ENCODE data around the gene ESAM. TPM values are rescaled to one million over a fixed set of nuclear protein-coding genes. Genes with fewer than 3 reads are reported as not detected.

ESAM gene
- total RNA-seq, 1 experiment from 2014 or later = 0.92 TPM

DNA sequence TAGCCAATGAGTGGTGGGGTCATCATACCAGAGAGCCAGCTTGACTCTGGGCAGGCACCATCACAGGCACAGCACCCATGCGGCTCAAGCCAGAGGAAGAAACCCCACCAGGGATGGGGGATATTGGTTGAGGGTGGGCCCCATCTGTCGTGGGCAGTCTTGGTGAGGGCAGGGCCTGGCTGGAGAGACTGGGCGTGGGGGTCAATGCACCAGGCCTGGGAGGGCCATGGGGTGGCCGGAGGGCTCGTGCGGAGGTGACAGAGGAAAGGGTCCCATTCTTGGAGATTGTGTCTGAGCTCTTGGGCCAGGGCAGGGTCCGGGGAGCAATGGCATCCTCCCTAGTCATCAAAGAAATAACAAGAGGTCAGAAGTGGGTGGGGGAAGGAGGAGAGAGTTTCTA lies 8.5 kb downstream of the ESAM start:
- Histone ChIP-seq H3K79me2 (ENCODE audit: insufficient read depth, low read length) (no peaks in the 10 kb centered on the region), H4K8ac (replicated peaks; ENCODE audit: insufficient read length, low read depth, low read length) (no peak overlapping the region), H3K4me2 (ENCODE audit: insufficient read depth, insufficient read length, low read length) (no peak overlapping the region), H3K18ac (ENCODE audit: insufficient read length, low read depth, low read length) (no peak overlapping the region), H3K27me3 (ENCODE audit: insufficient read depth, low read length) (peaks cover 90% of the 10 kb centered on the region), H2AFZ (ENCODE audit: low read length) (no peak overlapping the region), H3K4ac (ENCODE audit: low read depth, low read length) (no peak overlapping the region), H4K91ac (ENCODE audit: insufficient read length, low read depth, low read length) (no peak overlapping the region), H3K14ac (ENCODE audit: insufficient read depth, low read length) (no peak overlapping the region), H4K20me1 (ENCODE audit: control insufficient read depth, insufficient read depth, insufficient read length) (no peaks in the 10 kb centered on the region), H2BK15ac (ENCODE audit: low read depth, low read length) (no peak overlapping the region), H2BK120ac (ENCODE audit: low read depth, low read length, poor library complexity, severe bottlenecking) (no peak overlapping the region), H3T11ph (ENCODE audit: low read length) (no peak overlapping the region), H2BK20ac (ENCODE audit: low read depth, low read length, poor library complexity, severe bottlenecking) (no peak overlapping the region), H3K4me1 (ENCODE audit: insufficient read depth, low read length) (peaks cover 3% of the 10 kb centered on the region; the same call in 1 of the 2 replicates), H3K9ac (ENCODE audit: extremely low read depth, insufficient read length, low read length) (no peak overlapping the region), H3K27ac (ENCODE audit: insufficient read length, low read depth, low read length) (no peak overlapping the region), H3K23ac (ENCODE audit: insufficient read length, low read depth, low read length) (no peak overlapping the region), H3K56ac (ENCODE audit: insufficient read length, low read depth, low read length) (no peak overlapping the region), H2BK12ac (ENCODE audit: insufficient read length, low read depth, low read length) (no peak overlapping the region), H2BK5ac (ENCODE audit: insufficient read length, low read length) (no peak overlapping the region), H3K79me1 (ENCODE audit: insufficient read depth, low read depth, low read length, poor library complexity, severe bottlenecking) (no peaks in the 10 kb centered on the region), H2AK5ac (ENCODE audit: insufficient read length, low read length) (no peak overlapping the region), H4K5ac (ENCODE audit: insufficient read length, low read depth, low read length) (no peak overlapping the region), H3K9me3 (ENCODE audit: control insufficient read depth, low read depth, low read length) (no peaks in the 10 kb centered on the region), H3K23me2 (ENCODE audit: insufficient read length, low read depth, low read length, poor library complexity, severe bottlenecking) (peaks cover 5% of the 10 kb centered on the region)
- no peaks in the 10 kb centered on the region; a peak in 2 of 7 replicates for H3K36me3 Mint-ChIP-seq (ENCODE audit: insufficient read depth in 1 of 3, low read depth in 3 of 3)
- peaks cover 15 to 44% of the 10 kb centered on the region in 2 experiments for H3K4me1 Mint-ChIP-seq
- WGBS (ENCODE audit: extremely low coverage, insufficient read length, low lambda C conversion rate) = no CpG with 5 or more reads among the region's 7 CpGs
- H3K9me3 Mint-ChIP-seq = peaks cover 0 to 11% of the 10 kb centered on the region in 2 experiments; a peak in 3 of 5 replicates
- no peak overlapping the region for H3K4me3 Mint-ChIP-seq
- H3K27ac Mint-ChIP-seq = no peak overlapping the region
- no peak for TF ChIP-seq CTCF (conservative IDR thresholded peaks at IDR 0.05)
- DNase-seq = no peak
- peaks cover 66% of the 10 kb centered on the region for H3K27me3 Mint-ChIP-seq (ENCODE audit: low read depth)

Data from H9 (cell line).